ENCODE results near the gene DNAH11. TPM values are rescaled to one million over a fixed set of nuclear protein-coding genes. Genes with fewer than 3 reads are reported as not detected.
"Not testable (repeated sequence)": the region's sequence is repeated elsewhere in the genome, so short reads cannot be mapped to it uniquely, and the experiment has no call there.

DNAH11 gene
- total RNA-seq, 1 experiment from 2014 or later, result 0.39 TPM

- no TSS peak for BruUV-seq (replicated peaks)
- ChIA-PET POLR2A (no interaction called here), CTCF (no interaction called here), RAD21 (ENCODE audit: low non-redundant PET in 1 of 2, low total read pairs in 2 of 2, uncharacterized antibody in 2 of 2, unreplicated experiment in 2 of 2) (no interaction called here)
- TF ChIP-seq CEBPB (IDR thresholded peaks at IDR 0.05; ENCODE audit: low read depth) (no peak), YY1 (IDR thresholded peaks at IDR 0.05; ENCODE audit: extremely low read depth, insufficient replicate concordance, low read depth, low read length) (no peak), TCF7L2 (IDR thresholded peaks at IDR 0.05; ENCODE audit: borderline replicate concordance, extremely low read depth, insufficient read depth, insufficient read length) (no peak), POLR2AphosphoS5 (IDR thresholded peaks at IDR 0.05; ENCODE audit: low read depth, low read length) (no peak), SP1 (IDR thresholded peaks at IDR 0.05; ENCODE audit: low read depth) (no peak), POLR2A (IDR thresholded peaks at IDR 0.05; ENCODE audit: borderline replicate concordance, extremely low read depth, insufficient read depth, insufficient read length) (no peak), ZNF274 (IDR thresholded peaks at IDR 0.05; ENCODE audit: low read depth, low read length) (no peak), EZH2 (IDR thresholded peaks at IDR 0.05) (no peak), SIN3A (IDR thresholded peaks at IDR 0.05; ENCODE audit: low read depth) (no peak)
- Histone ChIP-seq H3K4me3 (replicated peaks in 1 of 2; ENCODE audit: low read depth in 1 of 2, low read length in 2 of 2) (no peak overlapping the region), H3K27me3 (ENCODE audit: insufficient read depth, low read length) (no peaks in the 10 kb centered on the region), H3K4me1 (ENCODE audit: control insufficient read depth in 1 of 2, insufficient read depth in 2 of 2, low read length in 2 of 2) (no peaks in the 10 kb centered on the region), H3K27ac (ENCODE audit: low read depth, low read length) (no peak overlapping the region), H2AFZ (ENCODE audit: low read depth, low read length, poor library complexity, severe bottlenecking) (no peak overlapping the region), H3K79me2 (ENCODE audit: insufficient read depth, low read length) (no peaks in the 10 kb centered on the region), H3K9me2 (ENCODE audit: insufficient read depth) (no peaks in the 10 kb centered on the region), H3K9ac (ENCODE audit: low read length) (no peak overlapping the region), H3K4me2 (ENCODE audit: low read length) (no peak overlapping the region), H4K20me1 (ENCODE audit: insufficient read depth) (no peaks in the 10 kb centered on the region), H3K9me3 (ENCODE audit: control insufficient read depth in 1 of 2, insufficient read depth in 1 of 2, low read depth in 1 of 2, low read length in 2 of 2) (no peaks in the 10 kb centered on the region), H3K36me3 (ENCODE audit: control insufficient read depth in 1 of 2, insufficient read depth in 2 of 2, low read length in 2 of 2) (no peaks in the 10 kb centered on the region)
- DNase-seq (ENCODE audit: low read depth, low spot score) (no peak), ATAC-seq (no peak)
- intact Hi-C loops (cut with micrococcal nuclease), result no loop called here
These were observed 189.1 kb downstream of the DNAH11 start for GRCh38 chr7:21731977-21732376.

DNA sequence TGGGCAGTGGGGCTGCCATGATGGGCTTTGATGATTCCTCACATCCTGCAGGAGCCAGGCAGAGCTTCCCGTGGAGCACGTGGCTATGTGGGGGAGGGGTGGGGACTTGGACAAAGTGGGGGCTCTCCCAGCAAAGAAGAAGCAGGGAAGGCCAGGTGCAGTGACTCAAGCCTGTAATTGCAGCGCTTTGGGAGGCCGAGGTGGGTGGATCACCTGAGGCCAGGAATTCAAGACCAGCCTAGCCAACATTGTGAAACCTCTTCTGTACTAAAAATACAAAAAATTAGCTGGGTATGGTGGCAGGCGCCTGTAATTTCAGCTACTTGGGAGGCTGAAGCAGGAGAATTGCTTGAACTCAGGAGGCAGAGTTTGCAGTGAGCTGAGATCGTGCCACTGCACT, 190.1 kb downstream of the DNAH11 start:
- ATAC-seq; POLR2A ChIA-PET; intact Hi-C loops (cut with micrococcal nuclease); H3K9me2 ChIP-seq (ENCODE audit: insufficient read depth); DNase-seq (ENCODE audit: low read depth, low spot score); H3K27me3 ChIP-seq (ENCODE audit: insufficient read depth, low read length); H3K4me1 ChIP-seq (ENCODE audit: control insufficient read depth in 1 of 2, insufficient read depth in 2 of 2, low read length in 2 of 2); H3K9me3 ChIP-seq (ENCODE audit: control insufficient read depth in 1 of 2, insufficient read depth in 1 of 2, low read depth in 1 of 2, low read length in 2 of 2); H3K9ac ChIP-seq (ENCODE audit: low read length); BruUV-seq (replicated peaks); H3K36me3 ChIP-seq (ENCODE audit: control insufficient read depth in 1 of 2, insufficient read depth in 2 of 2, low read length in 2 of 2); H3K4me2 ChIP-seq (ENCODE audit: low read length); H3K4me3 ChIP-seq (replicated peaks in 1 of 2; ENCODE audit: low read depth in 1 of 2, low read length in 2 of 2); H3K27ac ChIP-seq (ENCODE audit: low read depth, low read length); H3K79me2 ChIP-seq (ENCODE audit: insufficient read depth, low read length); H2AFZ ChIP-seq (ENCODE audit: low read depth, low read length, poor library complexity, severe bottlenecking); CTCF ChIA-PET; H4K20me1 ChIP-seq (ENCODE audit: insufficient read depth); RAD21 ChIA-PET (ENCODE audit: low non-redundant PET in 1 of 2, low total read pairs in 2 of 2, uncharacterized antibody in 2 of 2, unreplicated experiment in 2 of 2): not testable (repeated sequence)

Measured in HCT116 (cell line).